Activated CD8-positive, alpha-beta memory T cell treated with anti-CD3 and anti-CD28 coated beads for 1 hour (primary cell): ENCODE data around the gene PDK2.
A peak's percentile ranks its signal among the peaks of the same experiment; 100 is the strongest.

ENCODE experiments used
- DNase-seq, 2 donors: peaks; one replicate each; pipeline ENCODE4 v3.0.0-alpha.2; 2020; ENCODE audit warnings: low read depth in 1 of 2; ENCODE audit errors: extremely low read depth in 1 of 2

PDK2 gene

GRCh38 chr17:50078430-50078829 is 16.7 kb upstream of the PDK2 start:
- DNase-seq: no peak

- DNase-seq: no peak
Observed at GRCh38 chr17:50079334-50080095, 15.6 kb upstream of the PDK2 start.

- no peak for DNase-seq
Observed at GRCh38 chr17:50080096-50080480, 15.1 kb upstream of the PDK2 start.

- DNase-seq: no peak
Observed at GRCh38 chr17:50080827-50081226, 14.3 kb upstream of the PDK2 start.

- no peak for DNase-seq
Observed at GRCh38 chr17:50081757-50082156, 13.4 kb upstream of the PDK2 start.

GRCh38 chr17:50087246-50087911 is 7.8 kb upstream of the PDK2 start:
- peak; percentile 32 to 61 for DNase-seq

GRCh38 chr17:50087912-50088405 is 7.2 kb upstream of the PDK2 start:
- DNase-seq: no peak

- DNase-seq: no peak
Observed at GRCh38 chr17:50088952-50089825, 6.0 kb upstream of the PDK2 start.

GRCh38 chr17:50090071-50090470 is 5.1 kb upstream of the PDK2 start:
- DNase-seq: no peak

GRCh38 chr17:50090971-50091917 is 3.9 kb upstream of the PDK2 start:
- no peak for DNase-seq

GRCh38 chr17:50091918-50092285 is 3.2 kb upstream of the PDK2 start:
- DNase-seq: no peak

- no peak for DNase-seq
Observed at GRCh38 chr17:50093246-50093645, 1.9 kb upstream of the PDK2 start.

GRCh38 chr17:50093807-50094206 is 1.3 kb upstream of the PDK2 start:
- DNase-seq: no peak

- DNase-seq: peak; percentile 77 to 83
Observed at GRCh38 chr17:50094243-50094752, 853 bp upstream of the PDK2 start.

- no peak for DNase-seq
Observed at GRCh38 chr17:50095626-50096037, 481 bp downstream of the PDK2 start.

- no peak for DNase-seq
Observed at GRCh38 chr17:50096092-50096491, 941 bp downstream of the PDK2 start.

- DNase-seq: no peak
Observed at GRCh38 chr17:50096758-50097157, 1.6 kb downstream of the PDK2 start.

- no peak for DNase-seq
Observed at GRCh38 chr17:50097455-50097854, 2.3 kb downstream of the PDK2 start.

GRCh38 chr17:50097926-50098325 is 2.8 kb downstream of the PDK2 start:
- no peak for DNase-seq

- DNase-seq: no peak
Observed at GRCh38 chr17:50098583-50098982, 3.4 kb downstream of the PDK2 start.
